ENCODE measurements around the gene LRMDA.

DNA sequence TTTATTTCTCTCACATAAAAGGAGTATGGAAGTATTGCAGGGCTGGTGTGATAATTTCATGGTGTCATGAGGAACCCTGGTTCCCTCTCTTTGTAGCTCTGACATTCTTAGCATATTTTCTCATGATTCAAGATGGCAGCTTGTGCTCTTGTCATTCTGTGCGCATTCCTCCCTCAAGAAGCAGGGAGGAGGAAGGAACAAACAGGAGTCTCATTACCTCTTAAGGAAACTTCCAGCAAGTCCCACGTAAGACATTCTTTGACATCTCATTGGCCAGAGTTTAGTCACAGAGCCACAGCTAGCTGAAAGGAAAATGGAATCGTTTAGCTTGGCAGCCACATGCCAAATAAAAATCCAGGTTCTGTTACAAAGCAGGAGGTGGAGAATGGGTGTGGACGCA, 546.8 kb downstream of the LRMDA start:
- TF ChIP-seq POLR2A (IDR thresholded peaks at IDR 0.05): no peak
- TF ChIP-seq, protein P1, sequence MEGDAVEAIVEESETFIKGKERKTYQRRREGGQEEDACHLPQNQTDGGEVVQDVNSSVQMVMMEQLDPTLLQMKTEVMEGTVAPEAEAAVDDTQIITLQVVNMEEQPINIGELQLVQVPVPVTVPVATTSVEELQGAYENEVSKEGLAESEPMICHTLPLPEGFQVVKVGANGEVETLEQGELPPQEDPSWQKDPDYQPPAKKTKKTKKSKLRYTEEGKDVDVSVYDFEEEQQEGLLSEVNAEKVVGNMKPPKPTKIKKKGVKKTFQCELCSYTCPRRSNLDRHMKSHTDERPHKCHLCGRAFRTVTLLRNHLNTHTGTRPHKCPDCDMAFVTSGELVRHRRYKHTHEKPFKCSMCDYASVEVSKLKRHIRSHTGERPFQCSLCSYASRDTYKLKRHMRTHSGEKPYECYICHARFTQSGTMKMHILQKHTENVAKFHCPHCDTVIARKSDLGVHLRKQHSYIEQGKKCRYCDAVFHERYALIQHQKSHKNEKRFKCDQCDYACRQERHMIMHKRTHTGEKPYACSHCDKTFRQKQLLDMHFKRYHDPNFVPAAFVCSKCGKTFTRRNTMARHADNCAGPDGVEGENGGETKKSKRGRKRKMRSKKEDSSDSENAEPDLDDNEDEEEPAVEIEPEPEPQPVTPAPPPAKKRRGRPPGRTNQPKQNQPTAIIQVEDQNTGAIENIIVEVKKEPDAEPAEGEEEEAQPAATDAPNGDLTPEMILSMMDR (IDR thresholded peaks at IDR 0.05): no peak
- TF ChIP-seq EP300 (IDR thresholded peaks at IDR 0.05; ENCODE audit: low read depth): no peak

Data from transverse colon (tissue), 3 donors.